Caco-2 (cell line): ENCODE results near the gene SCGB1D1. TPM values are rescaled to one million over a fixed set of nuclear protein-coding genes. Genes with fewer than 3 reads are reported as not detected.

Experiments
- BruUV-seq: library from RNA; stranded (reverse); fragments of 400-500 nt; replicated peaks from 2 replicates; lab custom pipeline; 2021; lab: Mats Ljungman, UMichigan
- CTCF ChIA-PET: fragments of 300-600 bp; sonication (Branson Sonifier 250); formaldehyde crosslinking; loops from one replicate; lab custom pipeline; 2022; ENCODE audit warnings: antibody characterized with exemption; lab: Charles Lee
- POLR2A ChIA-PET: fragments of 300-600 bp; sonication (Branson Sonifier 250); formaldehyde crosslinking; loops from one replicate; lab custom pipeline; 2022; ENCODE audit warnings: antibody characterized with exemption; lab: Charles Lee
- DNase-seq, 2 experiments: peaks; one replicate each; pipeline versions ENCODE4 v3.0.0 to v3.0.0-alpha.2; 2020 to 2022
- H3K27me3 ChIP-seq: replicated peaks from 2 replicates; pipeline ENCODE4 v1.6.0; 2011; ENCODE audit warnings: low read length; ENCODE audit not compliant: control insufficient read depth, insufficient read depth
- H3K36me3 ChIP-seq: 2 replicates; pipeline ENCODE4 v1.5.1; 2011; ENCODE audit warnings: low read length; ENCODE audit not compliant: control insufficient read depth, insufficient read depth
- H3K4me1 ChIP-seq: fragments of 250-450 bp; sonication (Bioruptor Pico); 2 replicates; pipeline ENCODE4 v1.5.1; 2020; ENCODE audit warnings: mild to moderate bottlenecking
- H3K4me3 ChIP-seq: 2 replicates; pipeline ENCODE4 v1.5.1; 2011; ENCODE audit warnings: low read depth, mild to moderate bottlenecking, control low read depth, low read length
- H3K9me3 ChIP-seq: fragments of 250-450 bp; sonication (Bioruptor Pico); 2 replicates; pipeline ENCODE4 v1.5.1; 2020; ENCODE audit warnings: mild to moderate bottlenecking, moderate library complexity
- H3K27ac Mint-ChIP-seq: one replicate; pipeline ENCODE4 v1.8.0; 2022; ENCODE audit warnings: mixed read lengths; ENCODE audit not compliant: unreplicated experiment
- H3K27me3 Mint-ChIP-seq: one replicate; pipeline ENCODE4 v1.8.0; 2022; ENCODE audit warnings: mixed read lengths; ENCODE audit not compliant: insufficient read depth, unreplicated experiment
- H3K36me3 Mint-ChIP-seq: one replicate; pipeline ENCODE4 v1.8.0; 2022; ENCODE audit warnings: mild to moderate bottlenecking, mixed read lengths; ENCODE audit not compliant: insufficient read depth, unreplicated experiment
- H3K4me1 Mint-ChIP-seq: one replicate; pipeline ENCODE4 v1.8.0; 2022; ENCODE audit warnings: low read depth, mixed read lengths; ENCODE audit not compliant: unreplicated experiment
- H3K4me3 Mint-ChIP-seq: one replicate; pipeline ENCODE4 v1.8.0; 2022; ENCODE audit warnings: mild to moderate bottlenecking, moderate library complexity, mixed read lengths; ENCODE audit not compliant: unreplicated experiment
- H3K9me3 Mint-ChIP-seq: one replicate; pipeline ENCODE4 v1.8.0; 2022; ENCODE audit warnings: mixed read lengths; ENCODE audit not compliant: unreplicated experiment
- intact Hi-C: fragments of 100-400 bp; cut with micrococcal nuclease; formaldehyde crosslinking; loops from one replicate; pipeline ENCODE4 v1.10.0; 2022; ENCODE audit not compliant: unreplicated experiment
- total RNA-seq: library from RNA; stranded (reverse); gene quantifications from 2 replicates; pipeline ENCODE4 v1.2.3, GENCODE V29; 2022
- TF ChIP-seq, protein P1 (sequence below), 2 experiments: fragments of 200-600 bp in 1 of 2; IDR thresholded peaks; 1 replicate in 1 of 2; 2 replicates in 1 of 2; pipeline versions ENCODE4 v1.5.1 to v1.8.0; 2011 to 2022; ENCODE audit warnings: antibody characterized with exemption in 1 of 2, control low read depth in 1 of 2, inconsistent platforms in 1 of 2, low read depth in 1 of 2, low read length in 1 of 2, mild to moderate bottlenecking in 1 of 2, moderate library complexity in 1 of 2; ENCODE audit not compliant: insufficient read depth in 1 of 2, severe bottlenecking in 1 of 2, unreplicated experiment in 1 of 2

The SCGB1D1 gene
- total RNA-seq, 1 experiment from 2014 or later, result not detected

DNA sequence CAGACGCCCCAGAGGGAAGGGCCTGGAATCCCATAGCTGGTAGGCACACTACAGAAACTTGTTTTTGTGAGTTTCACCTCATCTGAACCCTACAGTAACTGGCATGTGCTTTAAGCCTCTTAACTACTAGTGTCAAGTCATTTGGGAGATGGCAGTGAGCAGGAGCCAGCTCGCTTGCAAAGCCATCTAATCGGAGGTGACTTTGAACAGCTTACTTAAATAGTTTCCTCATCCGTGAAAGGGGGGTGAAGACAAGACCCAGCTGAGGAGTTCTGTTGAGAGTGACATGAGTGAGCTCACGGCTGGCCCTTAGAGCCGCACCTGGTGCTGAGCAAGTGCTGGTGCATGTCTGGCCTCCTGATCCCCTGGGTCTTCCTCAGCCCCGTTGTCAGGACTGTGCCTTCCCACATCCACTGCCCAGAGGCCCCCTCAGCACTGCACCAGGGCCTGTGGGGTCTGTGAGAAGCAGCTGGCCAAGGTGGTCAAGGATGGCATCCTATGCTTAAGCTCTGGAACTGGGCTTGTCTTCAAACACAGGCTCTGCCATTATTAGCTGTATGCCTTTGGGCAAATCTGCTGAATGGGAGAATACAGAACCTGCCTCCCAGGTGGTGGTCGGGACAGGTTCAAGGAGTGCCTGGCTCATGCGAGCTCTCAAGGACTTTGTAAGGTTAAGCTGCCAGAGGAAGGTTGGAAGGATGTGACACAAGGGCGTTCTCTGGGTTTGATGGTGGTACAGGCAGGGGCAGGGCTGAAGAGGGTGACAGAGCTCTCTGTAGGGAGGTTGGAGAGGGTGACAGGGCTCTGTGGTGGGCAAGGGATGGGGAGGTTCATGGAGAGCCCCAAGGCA, 38.9 kb upstream of the SCGB1D1 start:
- Histone ChIP-seq H3K4me1 (no peaks in the 10 kb centered on the region), H3K27me3 (no peaks in the 10 kb centered on the region), H3K36me3 (peaks cover 4% of the 10 kb centered on the region), H3K4me3 (no peak overlapping the region), H3K9me3 (no peaks in the 10 kb centered on the region)
- no TSS peak for BruUV-seq
- Mint-ChIP-seq H3K27me3 (no peaks in the 10 kb centered on the region), H3K27ac (no peak overlapping the region), H3K4me3 (no peak overlapping the region), H3K4me1 (no peaks in the 10 kb centered on the region), H3K9me3 (no peaks in the 10 kb centered on the region), H3K36me3 (peaks cover 46% of the 10 kb centered on the region)
- ChIA-PET CTCF (interaction anchor here (1.2 kb wide), 1 partner anchor 15 kb away, joined by 5 read pairs; no protein-coding TSS in a partner anchor), POLR2A (no interaction called here)
- DNase-seq, result no peak
- intact Hi-C loops, result no loop called here
- TF ChIP-seq, protein P1, sequence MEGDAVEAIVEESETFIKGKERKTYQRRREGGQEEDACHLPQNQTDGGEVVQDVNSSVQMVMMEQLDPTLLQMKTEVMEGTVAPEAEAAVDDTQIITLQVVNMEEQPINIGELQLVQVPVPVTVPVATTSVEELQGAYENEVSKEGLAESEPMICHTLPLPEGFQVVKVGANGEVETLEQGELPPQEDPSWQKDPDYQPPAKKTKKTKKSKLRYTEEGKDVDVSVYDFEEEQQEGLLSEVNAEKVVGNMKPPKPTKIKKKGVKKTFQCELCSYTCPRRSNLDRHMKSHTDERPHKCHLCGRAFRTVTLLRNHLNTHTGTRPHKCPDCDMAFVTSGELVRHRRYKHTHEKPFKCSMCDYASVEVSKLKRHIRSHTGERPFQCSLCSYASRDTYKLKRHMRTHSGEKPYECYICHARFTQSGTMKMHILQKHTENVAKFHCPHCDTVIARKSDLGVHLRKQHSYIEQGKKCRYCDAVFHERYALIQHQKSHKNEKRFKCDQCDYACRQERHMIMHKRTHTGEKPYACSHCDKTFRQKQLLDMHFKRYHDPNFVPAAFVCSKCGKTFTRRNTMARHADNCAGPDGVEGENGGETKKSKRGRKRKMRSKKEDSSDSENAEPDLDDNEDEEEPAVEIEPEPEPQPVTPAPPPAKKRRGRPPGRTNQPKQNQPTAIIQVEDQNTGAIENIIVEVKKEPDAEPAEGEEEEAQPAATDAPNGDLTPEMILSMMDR (IDR thresholded peaks at IDR 0.05; ENCODE audit: insufficient read depth in 1 of 2, low read depth in 1 of 2, low read length in 1 of 2, severe bottlenecking in 1 of 2, unreplicated experiment in 1 of 2), result no peak

DNA sequence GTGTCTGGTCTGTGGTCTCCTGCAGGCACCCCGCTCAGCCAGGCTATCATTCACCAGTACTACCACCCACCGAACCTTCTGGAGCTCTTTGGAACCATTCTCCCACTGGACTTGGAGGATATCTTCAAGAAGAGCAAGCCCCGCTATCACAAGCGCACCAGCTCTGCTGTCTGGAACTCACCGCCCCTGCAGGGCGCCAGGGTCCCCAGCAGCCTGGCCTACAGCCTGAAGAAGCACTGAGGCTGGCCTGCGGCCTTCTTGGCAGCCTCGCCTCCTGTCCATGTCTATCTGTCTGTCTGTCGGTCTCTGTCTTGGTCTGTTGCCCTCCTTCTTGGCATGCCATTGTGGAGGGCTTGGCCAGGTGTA, 38.3 kb upstream of the SCGB1D1 start:
- Histone ChIP-seq H3K9me3 (no peaks in the 10 kb centered on the region), H3K27me3 (no peaks in the 10 kb centered on the region), H3K4me1 (no peaks in the 10 kb centered on the region), H3K36me3 (peaks cover 4% of the 10 kb centered on the region), H3K4me3 (no peak overlapping the region)
- intact Hi-C loops, result no loop called here
- ChIA-PET POLR2A (no interaction called here), CTCF (interaction anchor here (1.2 kb wide), 1 partner anchor 14 kb away, joined by 5 read pairs; no protein-coding TSS in a partner anchor)
- Mint-ChIP-seq H3K27me3 (no peaks in the 10 kb centered on the region), H3K27ac (no peak overlapping the region), H3K36me3 (peaks cover 40% of the 10 kb centered on the region), H3K9me3 (no peaks in the 10 kb centered on the region), H3K4me1 (no peaks in the 10 kb centered on the region), H3K4me3 (no peak overlapping the region)
- no peak for DNase-seq
- TF ChIP-seq, protein P1 (IDR thresholded peaks at IDR 0.05; ENCODE audit: insufficient read depth in 1 of 2, low read depth in 1 of 2, low read length in 1 of 2, severe bottlenecking in 1 of 2, unreplicated experiment in 1 of 2), result no peak
- no TSS peak for BruUV-seq

DNA sequence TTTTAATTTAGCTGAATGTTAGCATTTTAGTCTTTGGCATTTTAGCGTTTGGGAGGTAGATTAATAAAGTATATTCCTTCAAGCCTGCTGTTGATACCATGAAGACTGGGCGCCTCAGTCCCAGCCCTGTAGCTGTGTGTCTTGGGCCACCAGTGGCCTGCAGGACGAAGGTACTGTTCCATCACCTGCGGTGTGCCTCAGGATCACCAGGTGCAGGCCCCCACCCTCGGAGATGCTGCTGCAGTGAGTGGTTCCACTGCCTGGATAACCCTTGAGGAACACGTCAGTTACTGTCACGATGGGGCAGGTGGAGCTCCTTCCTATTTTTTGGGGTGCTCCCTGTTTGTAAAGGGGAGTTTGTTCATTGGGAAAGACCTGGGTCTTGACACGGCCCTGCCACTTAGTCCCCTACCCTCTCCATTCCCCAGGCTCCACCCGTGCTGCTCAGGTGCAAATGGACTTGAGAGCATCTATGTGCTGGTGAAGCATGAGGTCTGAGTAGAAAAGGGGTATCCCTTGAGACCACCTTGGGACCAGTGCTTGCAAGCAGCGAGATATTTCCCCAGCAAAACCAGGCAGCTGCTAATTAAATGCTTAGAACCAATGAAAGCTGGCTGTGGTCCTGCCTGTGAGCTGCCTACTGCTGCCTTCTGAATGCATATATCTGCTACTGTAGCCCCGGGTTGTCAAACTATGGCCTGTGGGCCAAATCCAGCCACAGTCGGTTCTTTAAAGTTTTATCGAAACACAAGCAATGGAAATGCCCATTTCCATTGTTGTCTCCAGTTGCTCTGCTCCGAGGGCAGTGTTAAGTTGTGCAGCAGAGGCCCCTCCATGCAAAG, 37.5 kb upstream of the SCGB1D1 start:
- H3K9me3 ChIP-seq, result no peaks in the 10 kb centered on the region
- no peaks in the 10 kb centered on the region for H3K4me1 Mint-ChIP-seq
- H3K27ac Mint-ChIP-seq, result no peak overlapping the region
- no peaks in the 10 kb centered on the region for H3K27me3 ChIP-seq
- H3K9me3 Mint-ChIP-seq, result no peaks in the 10 kb centered on the region
- H3K4me3 Mint-ChIP-seq, result no peak overlapping the region
- POLR2A ChIA-PET, result no interaction called here
- intact Hi-C loops, result no loop called here
- H3K4me1 ChIP-seq, result no peaks in the 10 kb centered on the region
- peaks cover 34% of the 10 kb centered on the region for H3K36me3 Mint-ChIP-seq
- CTCF ChIA-PET, result interaction anchor here (0.7 kb wide), 1 partner anchor 70 kb away, joined by 4 read pairs; no protein-coding TSS in a partner anchor
- H3K27me3 Mint-ChIP-seq, result no peaks in the 10 kb centered on the region
- no peak overlapping the region for H3K4me3 ChIP-seq
- BruUV-seq, result no TSS peak
- TF ChIP-seq, protein P1 (IDR thresholded peaks at IDR 0.05; ENCODE audit: insufficient read depth in 1 of 2, low read depth in 1 of 2, low read length in 1 of 2, severe bottlenecking in 1 of 2, unreplicated experiment in 1 of 2), result no peak
- peaks cover 4% of the 10 kb centered on the region for H3K36me3 ChIP-seq
- DNase-seq, result no peak
